ENCODE data around the gene NIT2.

The NIT2 gene

GRCh38 chr3:100389025-100389424, 54.5 kb downstream of the NIT2 start:
- no peak for DNase-seq (ENCODE audit: low read depth in 1 of 2, low spot score in 1 of 2)
- Histone ChIP-seq H3K4me3 (replicated peaks; ENCODE audit: insufficient read depth, low read length) (no peak overlapping the region), H3K27ac (replicated peaks) (no peak overlapping the region), H3K27me3 (ENCODE audit: insufficient read depth, poor library complexity, severe bottlenecking) (no peaks in the 10 kb centered on the region)
- TF ChIP-seq POLR2AphosphoS5 (IDR thresholded peaks at IDR 0.05; ENCODE audit: low read depth) (no peak), CTCF (IDR thresholded peaks at IDR 0.05; ENCODE audit: insufficient read depth, low read length) (no peak), GABPA (IDR thresholded peaks at IDR 0.05; ENCODE audit: low read depth) (no peak), REST (IDR thresholded peaks at IDR 0.05; ENCODE audit: insufficient replicate concordance, low read depth) (no peak), SPI1 (IDR thresholded peaks at IDR 0.05; ENCODE audit: borderline replicate concordance, low read depth) (no peak)

GRCh38 chr3:100395679-100396431, 61.3 kb downstream of the NIT2 start:
- DNase-seq (ENCODE audit: low read depth in 1 of 2, low spot score in 1 of 2), result no peak
- H3K27me3 ChIP-seq (ENCODE audit: insufficient read depth, poor library complexity, severe bottlenecking), result no peaks in the 10 kb centered on the region
- TF ChIP-seq SPI1 (IDR thresholded peaks at IDR 0.05; ENCODE audit: borderline replicate concordance, low read depth) (no peak), CTCF (IDR thresholded peaks at IDR 0.05; ENCODE audit: insufficient read depth, low read length) (no peak), POLR2AphosphoS5 (IDR thresholded peaks at IDR 0.05; ENCODE audit: low read depth) (no peak), GABPA (IDR thresholded peaks at IDR 0.05; ENCODE audit: low read depth) (no peak), REST (IDR thresholded peaks at IDR 0.05; ENCODE audit: insufficient replicate concordance, low read depth) (no peak)
- no peak overlapping the region for H3K27ac ChIP-seq (replicated peaks)
- no peak overlapping the region for H3K4me3 ChIP-seq (replicated peaks; ENCODE audit: insufficient read depth, low read length)

- DNase-seq (ENCODE audit: low read depth in 1 of 2, low spot score in 1 of 2), result no peak
- no peaks in the 10 kb centered on the region for H3K27me3 ChIP-seq (ENCODE audit: insufficient read depth, poor library complexity, severe bottlenecking)
- H3K4me3 ChIP-seq (replicated peaks; ENCODE audit: insufficient read depth, low read length), result no peak overlapping the region
- no peak overlapping the region for H3K27ac ChIP-seq (replicated peaks)
- TF ChIP-seq POLR2AphosphoS5 (IDR thresholded peaks at IDR 0.05; ENCODE audit: low read depth), result no peak
- no peak for TF ChIP-seq CTCF (IDR thresholded peaks at IDR 0.05; ENCODE audit: insufficient read depth, low read length)
- no peak for TF ChIP-seq SPI1 (IDR thresholded peaks at IDR 0.05; ENCODE audit: borderline replicate concordance, low read depth)
- no peak for TF ChIP-seq REST (IDR thresholded peaks at IDR 0.05; ENCODE audit: insufficient replicate concordance, low read depth)
- no peak for TF ChIP-seq GABPA (IDR thresholded peaks at IDR 0.05; ENCODE audit: low read depth)
Measured at GRCh38 chr3:100396967-100397366, 62.4 kb downstream of the NIT2 start.

Measured in HL-60 (cell line).